A549 (cell line): Measurements from ENCODE around the gene ANO3. TPM values are rescaled to one million over a fixed set of nuclear protein-coding genes. Genes with fewer than 3 reads are reported as not detected.
"Not testable (repeated sequence)": the region's sequence is repeated elsewhere in the genome, so short reads cannot be mapped to it uniquely, and the experiment has no call there.

Source experiments
- ATAC-seq, 2 experiments: fragments of 200-7000 bp in 1 of 2; fragments of >200 bp in 1 of 2; cut with Nextera tagmentation in 1 of 2; cut with Tn5 transposase in 1 of 2; 3 replicates each; pipeline versions ENCODE4 v1.8.0 to v1.9.1; 2018 to 2020; ENCODE audit warnings: mild to moderate bottlenecking in 1 of 2, moderate library complexity in 1 of 2
- CTCF ChIA-PET: fragments of 300-600 bp; sonication (Branson Sonifier 250); formaldehyde crosslinking; extraction: SDS; loops from one replicate; lab custom pipeline; 2021; ENCODE audit warnings: antibody characterized with exemption, inconsistent platforms; lab: Yijun Ruan, JAX
- POLR2A ChIA-PET: fragments of 350-600 bp; formaldehyde crosslinking; extraction: SDS; loops from one replicate; lab custom pipeline; 2021; ENCODE audit warnings: antibody characterized with exemption, inconsistent platforms; lab: Yijun Ruan, JAX
- DNase-seq, 2 experiments: peaks; one replicate each; pipeline versions ENCODE4 v3.0.0 to v3.0.0-alpha.2; 2011 to 2016; ENCODE audit warnings: low read depth in 1 of 2, low spot score in 1 of 2
- FAIRE-seq: peaks from 2 replicates; lab custom pipeline; 2011; peaks lifted over from hg19 to GRCh38; lab: Jason Lieb, UNC
- H3K27ac ChIP-seq, 2 experiments: fragments of >200 bp; sonication (Bioruptor Twin); formaldehyde crosslinking; 3 replicates each; pipeline ENCODE4 v1.5.1; 2016 to 2017
- H3K4me1 ChIP-seq: fragments of >200 bp; sonication (Bioruptor Twin); formaldehyde crosslinking; 3 replicates; pipeline ENCODE4 v1.6.1; 2016
- H3K4me2 ChIP-seq: fragments of >200 bp; sonication (Bioruptor Twin); formaldehyde crosslinking; 3 replicates; pipeline ENCODE4 v1.6.1; 2016
- H3K4me3 ChIP-seq: fragments of >200 bp; sonication (Bioruptor Twin); formaldehyde crosslinking; 3 replicates; pipeline ENCODE4 v1.5.1; 2016
- H3K9me3 ChIP-seq: fragments of >200 bp; sonication (Bioruptor Twin); formaldehyde crosslinking; 3 replicates; pipeline ENCODE4 v1.6.1; 2016
- BCL3 ChIP-seq: fragments of >200 bp; sonication (Bioruptor Twin); formaldehyde crosslinking; IDR thresholded peaks from 3 replicates; pipeline ENCODE4 v1.6.1; 2016
- BHLHE40 ChIP-seq: IDR thresholded peaks from 2 replicates; pipeline ENCODE4 v1.6.1; 2012; ENCODE audit warnings: low read depth, low read length, inconsistent platforms
- CEBPB ChIP-seq, 2 experiments: fragments of >200 bp in 1 of 2; sonication (Bioruptor Twin) in 1 of 2; formaldehyde crosslinking in 1 of 2; IDR thresholded peaks; 2 replicates each; pipeline ENCODE4 v1.6.1; 2012 to 2016
- EHF ChIP-seq: fragments of 250-450 bp; sonication (Bioruptor Pico); IDR thresholded peaks from 2 replicates; pipeline ENCODE4 v1.5.0; 2020; ENCODE audit warnings: mild to moderate bottlenecking
- EHMT2 ChIP-seq: fragments of 200-600 bp; sonication (generic); IDR thresholded peaks from 2 replicates; pipeline ENCODE4 v1.6.1; 2016; ENCODE audit warnings: antibody characterized with exemption, low read depth, mild to moderate bottlenecking, moderate library complexity
- ESRRA ChIP-seq: fragments of 150-350 bp; IDR thresholded peaks from 2 replicates; pipeline ENCODE4 v1.6.1; 2014; ENCODE audit warnings: mild to moderate bottlenecking, low read length, borderline replicate concordance
- FOXS1 ChIP-seq: fragments of 250-450 bp; sonication (Bioruptor Pico); IDR thresholded peaks from 2 replicates; pipeline ENCODE4 v1.5.0; 2020; ENCODE audit warnings: mild to moderate bottlenecking, moderate library complexity
- HDAC2 ChIP-seq: fragments of 200-600 bp; sonication (generic); IDR thresholded peaks from 2 replicates; pipeline ENCODE4 v1.6.1; 2016
- HMGXB4 ChIP-seq: fragments of 250-450 bp; sonication (Bioruptor Pico); IDR thresholded peaks from 2 replicates; pipeline ENCODE4 v1.5.0; 2021; ENCODE audit warnings: mild to moderate bottlenecking, moderate library complexity, borderline replicate concordance
- HOXA7 ChIP-seq: fragments of 250-450 bp; sonication (Bioruptor Pico); IDR thresholded peaks from 2 replicates; pipeline ENCODE4 v1.5.0; 2020; ENCODE audit warnings: mild to moderate bottlenecking, moderate library complexity
- KDM1A ChIP-seq: fragments of 200-600 bp; sonication (generic); IDR thresholded peaks from 2 replicates; pipeline ENCODE4 v1.6.1; 2016; ENCODE audit warnings: low read depth, mild to moderate bottlenecking
- KDM5A ChIP-seq: fragments of 200-600 bp; sonication (generic); IDR thresholded peaks from 2 replicates; pipeline ENCODE4 v1.6.1; 2016; ENCODE audit warnings: antibody characterized with exemption, mild to moderate bottlenecking
- MAFK ChIP-seq: fragments of 450-650 bp; IDR thresholded peaks from 2 replicates; pipeline ENCODE4 v1.6.1; 2014; ENCODE audit not compliant: partially characterized antibody
- MAZ ChIP-seq: fragments of 150-350 bp; IDR thresholded peaks from 2 replicates; pipeline ENCODE4 v1.6.1; 2014; ENCODE audit warnings: antibody characterized with exemption, low read depth, low read length, borderline replicate concordance
- MYC ChIP-seq: IDR thresholded peaks from 2 replicates; pipeline ENCODE4 v1.6.1; 2012; ENCODE audit warnings: mild to moderate bottlenecking, inconsistent platforms, low read length, improper control_type of control experiment, borderline replicate concordance
- NPAS2 ChIP-seq: fragments of 250-450 bp; sonication (Bioruptor Pico); IDR thresholded peaks from 2 replicates; pipeline ENCODE4 v1.8.0; 2022; ENCODE audit warnings: mild to moderate bottlenecking, moderate library complexity, borderline replicate concordance
- NR3C1 ChIP-seq: fragments of >200 bp; sonication (Bioruptor Twin); formaldehyde crosslinking; IDR thresholded peaks from 3 replicates; pipeline ENCODE4 v1.6.1; 2017
- PBX3 ChIP-seq: IDR thresholded peaks from 2 replicates; pipeline ENCODE4 v1.6.1; 2012
- PHF8 ChIP-seq: fragments of 200-600 bp; sonication (generic); IDR thresholded peaks from 2 replicates; pipeline ENCODE4 v1.6.1; 2016; ENCODE audit warnings: low read depth, mild to moderate bottlenecking, antibody characterized with exemption, moderate library complexity, borderline replicate concordance
- RAD21 ChIP-seq, 2 experiments: fragments of >200 bp in 1 of 2; sonication (Bioruptor Twin) in 1 of 2; formaldehyde crosslinking in 1 of 2; IDR thresholded peaks in 1 of 2; conservative IDR thresholded peaks in 1 of 2; 2 replicates in 1 of 2; 3 replicates in 1 of 2; pipeline ENCODE4 v1.6.1; 2012 to 2018; ENCODE audit warnings: inconsistent platforms in 1 of 2
- RFX5 ChIP-seq: fragments of 450-650 bp; IDR thresholded peaks from 2 replicates; pipeline ENCODE4 v1.7.1; 2014; ENCODE audit warnings: antibody characterized with exemption, mild to moderate bottlenecking, moderate library complexity
- ZC3H11A ChIP-seq: fragments of 450-650 bp; IDR thresholded peaks from 2 replicates; pipeline ENCODE4 v1.6.1; 2014; ENCODE audit warnings: antibody characterized with exemption, mild to moderate bottlenecking
- WGBS: methylation state at CpG from one replicate; pipeline ENCODE4 v1.1.6; 2017; ENCODE audit errors: missing lambda C conversion rate; 5-methylcytosine and 5-hydroxymethylcytosine counted together
- polyA plus RNA-seq, 4 experiments: library from polyadenylated mRNA; depleted of rRNA in 3 of 4; stranded (reverse); fragments of >200 nt; fragmentation: RNase III in 1 of 4; extraction: RNeasy Plus Mini Kit Qiagen cat#74134 plus additional on column Dnase treatment in 1 of 4; gene quantifications; 2 replicates in 3 of 4; 3 replicates in 1 of 4; pipeline ENCODE4 v1.2.3, GENCODE V29; 2011 to 2017
- TF ChIP-seq, protein P1 (sequence below): fragments of 450-650 bp; IDR thresholded peaks from 2 replicates; pipeline ENCODE4 v1.6.1; 2014; ENCODE audit warnings: antibody characterized with exemption
- TF ChIP-seq, protein P2 (sequence below): IDR thresholded peaks from 2 replicates; pipeline ENCODE4 v1.6.1; 2012

ANO3 gene
- polyA plus RNA-seq, 2 of the 4 experiments (the other 2 are of a cell fraction) = not detected

DNA sequence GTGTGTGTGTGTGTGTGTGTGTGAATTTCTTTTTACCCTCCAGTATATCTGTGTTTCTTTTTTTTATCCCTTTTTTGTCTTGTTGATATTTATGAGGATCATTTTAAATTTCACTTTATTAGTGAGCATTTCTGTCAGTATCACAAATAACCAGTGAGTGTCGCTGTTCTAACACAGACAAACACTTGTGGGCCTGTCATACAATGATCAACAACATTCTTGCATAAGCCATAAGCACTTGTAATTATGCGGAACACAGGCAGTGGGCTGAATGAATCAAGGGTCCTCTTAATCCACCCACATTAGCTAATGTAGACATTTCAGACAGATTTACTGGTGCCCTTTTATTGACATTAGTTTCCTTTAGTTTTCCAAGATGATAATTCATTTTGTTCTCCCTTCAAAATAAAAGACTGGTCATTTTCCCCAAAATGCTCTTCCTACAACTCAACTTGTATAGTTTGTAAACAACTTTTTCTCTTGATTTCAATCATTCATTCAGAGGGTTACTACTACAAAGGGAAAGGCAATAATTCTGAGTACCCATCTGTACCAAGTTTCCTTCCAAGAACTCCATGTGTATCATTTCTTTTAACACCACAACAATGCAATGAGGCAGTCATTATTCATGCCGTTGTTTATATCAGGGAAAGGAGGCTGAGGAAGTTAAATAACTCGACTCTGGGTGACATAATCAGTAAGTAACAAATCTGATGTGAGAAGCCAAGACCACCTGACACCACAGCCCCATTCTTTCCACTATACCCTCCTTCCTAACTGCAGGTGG is 34.5 kb upstream of the ANO3 start (continued):
- no peak for TF ChIP-seq PBX3
- TF ChIP-seq ESRRA = no peak
- TF ChIP-seq CEBPB (IDR thresholded peaks at IDR 0.05) = peak in 1 of 2 experiments; percentile 33; a peak in 1 of 4 replicates
- no peak for TF ChIP-seq EHF (CRISPR knock-in tag)
- TF ChIP-seq ZC3H11A = no peak
- no peak for TF ChIP-seq BCL3
- TF ChIP-seq KDM5A = no peak
- TF ChIP-seq, protein P1, sequence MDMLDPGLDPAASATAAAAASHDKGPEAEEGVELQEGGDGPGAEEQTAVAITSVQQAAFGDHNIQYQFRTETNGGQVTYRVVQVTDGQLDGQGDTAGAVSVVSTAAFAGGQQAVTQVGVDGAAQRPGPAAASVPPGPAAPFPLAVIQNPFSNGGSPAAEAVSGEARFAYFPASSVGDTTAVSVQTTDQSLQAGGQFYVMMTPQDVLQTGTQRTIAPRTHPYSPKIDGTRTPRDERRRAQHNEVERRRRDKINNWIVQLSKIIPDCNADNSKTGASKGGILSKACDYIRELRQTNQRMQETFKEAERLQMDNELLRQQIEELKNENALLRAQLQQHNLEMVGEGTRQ = no peak

DNA sequence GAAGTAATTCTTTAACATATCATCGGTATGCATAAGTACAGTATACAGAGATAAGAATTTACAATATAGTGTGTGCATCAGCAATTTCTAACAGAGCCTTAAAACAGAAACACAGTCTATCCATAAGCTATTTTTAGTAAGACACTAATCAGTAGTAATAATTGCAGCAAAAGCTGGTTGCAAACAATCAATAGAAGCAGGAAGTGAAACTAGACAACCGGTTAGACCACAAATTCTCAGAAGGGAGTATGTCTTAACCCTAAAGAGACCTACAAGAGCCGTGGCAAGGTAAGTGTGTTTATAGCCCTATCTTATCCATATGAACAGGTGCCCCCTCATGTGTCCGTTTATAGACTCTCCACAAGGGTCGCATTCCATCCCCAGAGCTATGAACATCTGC is 15.6 kb upstream of the ANO3 start:
- H3K27ac ChIP-seq, H3K4me1 ChIP-seq, FAIRE-seq, DNase-seq, H3K9me3 ChIP-seq, ATAC-seq, CTCF ChIA-PET, POLR2A ChIA-PET, H3K4me3 ChIP-seq, H3K4me2 ChIP-seq: not testable (repeated sequence)
- WGBS = 4% methylated on average over 5 of the region's 5 CpGs

GRCh38 chr11:26319906-26320305 is 12.0 kb upstream of the ANO3 start:
- Histone ChIP-seq H3K27ac (no peak overlapping the region), H3K4me2 (no peak overlapping the region), H3K4me3 (no peak overlapping the region), H3K4me1 (no peaks in the 10 kb centered on the region), H3K9me3 (no peaks in the 10 kb centered on the region)
- ATAC-seq (no peak), FAIRE-seq (no peak), DNase-seq (no peak)
- 1% methylated on average over 2 of the region's 2 CpGs for WGBS
- ChIA-PET CTCF (no interaction called here), POLR2A (no interaction called here)
- no peak for TF ChIP-seq MAZ
- no peak for TF ChIP-seq HMGXB4 (CRISPR knock-in tag)
- no peak for TF ChIP-seq PHF8
- no peak for TF ChIP-seq RFX5

- Histone ChIP-seq H3K27ac (no peak overlapping the region), H3K9me3 (no peaks in the 10 kb centered on the region), H3K4me1 (no peaks in the 10 kb centered on the region), H3K4me2 (no peak overlapping the region), H3K4me3 (no peak overlapping the region)
- DNase-seq (no peak), ATAC-seq (no peak), FAIRE-seq (no peak)
- CTCF ChIA-PET = interaction anchor here (1.3 kb wide), 1 partner anchor 10 kb away, joined by 5 read pairs; the partner anchor contains the start of gene ANO3
- POLR2A ChIA-PET = no interaction called here
- TF ChIP-seq MYC (no peak), FOXS1 (CRISPR knock-in tag) (no peak), HDAC2 (no peak), RAD21 (conservative IDR thresholded peaks at IDR 0.05 in 1 of 2, IDR thresholded peaks at IDR 0.05 in 1 of 2) (no peak), MAFK (no peak), HOXA7 (CRISPR knock-in tag) (no peak), NR3C1 (no peak), NPAS2 (no peak), EHMT2 (no peak), BHLHE40 (no peak), RFX5 (no peak), HMGXB4 (CRISPR knock-in tag) (no peak), KDM1A (no peak)
- TF ChIP-seq, protein P2, sequence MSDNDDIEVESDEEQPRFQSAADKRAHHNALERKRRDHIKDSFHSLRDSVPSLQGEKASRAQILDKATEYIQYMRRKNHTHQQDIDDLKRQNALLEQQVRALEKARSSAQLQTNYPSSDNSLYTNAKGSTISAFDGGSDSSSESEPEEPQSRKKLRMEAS = no peak
These were observed 10.4 kb upstream of the ANO3 start for GRCh38 chr11:26321516-26321915.
